DMS53 (cell line): ENCODE measurements around the gene BICD1.
"Not testable (repeated sequence)": the region's sequence is repeated elsewhere in the genome, so short reads cannot be mapped to it uniquely, and the experiment has no call there.

Experiments
- DNase-seq: peaks from one replicate; lab custom pipeline; 2025; lab: John Stamatoyannopoulos, UW

BICD1 gene

DNA sequence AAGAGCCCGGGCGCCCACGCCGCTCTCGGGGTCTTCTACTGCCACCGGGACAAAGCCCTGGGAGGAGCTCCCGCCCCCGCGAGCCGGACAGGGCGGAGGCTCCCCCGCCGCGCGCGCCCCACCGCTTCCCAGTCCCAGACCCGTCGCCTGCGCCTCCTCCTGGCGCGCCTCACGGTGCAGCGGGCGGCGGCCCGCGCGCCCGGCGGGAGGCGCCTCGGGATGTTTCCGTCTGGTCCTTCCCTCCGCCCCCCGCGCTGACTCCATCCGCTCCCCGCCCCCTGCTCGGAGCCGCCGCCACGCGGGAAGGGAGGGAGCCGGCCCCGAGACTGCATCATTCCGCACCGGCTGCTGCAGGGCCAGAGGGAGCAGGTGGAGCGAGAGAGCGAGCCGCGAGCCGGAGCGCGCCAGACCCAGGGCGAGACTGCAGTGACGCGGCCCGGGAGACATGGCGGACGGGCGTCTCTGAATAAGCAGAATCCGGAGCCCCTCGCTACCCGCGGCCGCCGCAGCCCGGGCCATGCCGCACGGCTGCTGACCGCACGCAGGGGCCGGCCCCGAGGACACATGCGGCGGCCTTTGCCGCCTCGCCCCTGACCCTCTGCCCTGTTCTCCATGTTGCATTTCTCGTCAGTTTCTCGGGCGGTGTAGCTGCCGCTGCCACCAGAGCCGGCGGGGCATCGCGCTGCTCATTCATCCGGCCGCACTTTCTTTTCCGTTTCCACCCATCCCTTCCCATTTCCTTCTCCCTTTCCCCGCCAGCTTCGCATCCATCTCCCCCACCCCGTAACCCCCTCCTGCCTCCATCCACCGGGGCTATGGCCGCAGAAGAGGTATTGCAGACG, at the start of gene BICD1:
Gene BICD1 (plus strand): TSS at position 331 of the 842 bp plus-strand sequence. CDS start 485 bp downstream, at position 816.
- peak; percentile 98 for DNase-seq

DNA sequence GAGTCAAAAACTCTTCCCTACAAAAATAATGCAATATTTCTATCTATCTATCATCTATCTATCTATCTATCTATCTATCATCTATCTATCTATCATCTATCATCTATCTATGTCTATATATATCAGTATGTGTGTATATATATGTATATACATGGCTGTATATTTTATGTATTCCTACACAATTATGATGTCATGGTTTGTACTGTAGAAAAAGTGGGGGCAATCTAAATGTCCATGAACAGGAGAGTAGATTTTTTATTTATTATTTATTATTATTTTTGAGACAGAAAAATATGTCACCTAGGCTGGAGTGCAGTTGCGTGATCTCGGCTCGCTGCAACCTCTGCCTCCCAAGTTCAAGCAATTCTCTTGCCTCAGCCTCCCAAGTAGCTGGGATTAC, 45.6 kb upstream of the BICD1 start:
- DNase-seq = no peak

DNA sequence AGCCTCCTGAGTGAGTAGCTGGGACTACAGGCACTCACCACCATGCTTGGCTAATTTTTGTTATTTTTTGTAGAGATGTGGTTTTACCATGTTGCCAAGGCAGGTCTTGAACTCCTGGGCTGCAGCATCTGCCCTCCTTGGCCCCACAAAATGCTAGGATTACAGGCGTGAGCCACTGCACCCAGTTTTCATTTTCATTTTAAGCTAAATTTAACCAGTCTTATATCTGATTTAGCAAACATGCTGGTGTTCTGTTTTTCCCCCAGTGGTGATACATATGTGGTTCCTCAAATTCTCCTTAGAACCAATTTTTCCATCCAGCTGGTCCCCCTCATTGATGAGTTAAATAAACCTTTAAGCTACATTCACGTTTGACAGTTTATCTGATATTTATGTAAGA, 43.8 kb upstream of the BICD1 start:
- DNase-seq = no peak

- no peak for DNase-seq
Observed at GRCh38 chr12:32063796-32064195, 42.9 kb upstream of the BICD1 start.

GRCh38 chr12:32066206-32066605, 40.4 kb upstream of the BICD1 start:
- DNase-seq = no peak

- DNase-seq = peak; percentile 91
Observed at GRCh38 chr12:32069071-32069470, 37.6 kb upstream of the BICD1 start.

- peak; percentile 39 for DNase-seq
Observed at GRCh38 chr12:32069731-32070130, 36.9 kb upstream of the BICD1 start.

DNA sequence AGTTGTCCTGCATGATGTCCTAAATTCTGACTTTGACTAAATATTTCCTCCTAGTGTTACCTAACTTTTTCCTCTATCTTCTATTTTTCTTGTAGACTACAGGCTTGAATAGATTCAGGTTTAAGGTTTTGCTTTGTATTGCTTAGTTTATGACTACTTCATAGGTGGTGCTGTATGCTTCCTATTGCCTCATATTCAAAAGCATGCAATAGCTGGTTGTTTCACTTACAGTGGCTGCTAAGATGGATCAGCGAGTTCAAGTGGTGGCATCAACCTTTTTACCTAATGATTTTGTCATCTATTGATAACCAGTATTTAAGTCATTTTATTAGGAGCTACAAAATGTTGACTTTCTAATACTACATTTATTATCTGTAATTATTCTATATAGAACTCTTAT, 36.3 kb upstream of the BICD1 start:
- peak; percentile 41 for DNase-seq

- no peak for DNase-seq
Observed at GRCh38 chr12:32072102-32072501, 34.5 kb upstream of the BICD1 start.

DNA sequence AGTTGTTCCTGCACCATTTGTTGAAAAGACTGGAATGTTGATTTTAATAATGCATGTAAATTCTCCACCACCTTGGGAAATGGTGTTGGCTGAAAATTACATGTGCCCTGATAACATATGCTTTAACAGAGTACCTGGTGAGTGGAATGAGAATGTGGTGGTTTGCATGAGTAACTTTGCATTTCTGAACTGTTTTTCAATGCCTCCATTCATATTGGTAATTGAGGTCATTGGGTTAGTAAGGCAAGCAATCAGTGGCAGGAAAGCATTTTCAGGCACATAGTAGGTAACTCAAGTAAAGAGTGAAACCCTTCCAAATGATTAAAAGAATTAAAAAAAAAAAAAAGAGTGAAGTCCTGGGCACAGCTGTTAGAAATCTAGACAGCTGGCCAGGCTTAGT, 32.2 kb upstream of the BICD1 start:
- DNase-seq = no peak

- no peak for DNase-seq
Observed at GRCh38 chr12:32076941-32077340, 29.7 kb upstream of the BICD1 start.

DNA sequence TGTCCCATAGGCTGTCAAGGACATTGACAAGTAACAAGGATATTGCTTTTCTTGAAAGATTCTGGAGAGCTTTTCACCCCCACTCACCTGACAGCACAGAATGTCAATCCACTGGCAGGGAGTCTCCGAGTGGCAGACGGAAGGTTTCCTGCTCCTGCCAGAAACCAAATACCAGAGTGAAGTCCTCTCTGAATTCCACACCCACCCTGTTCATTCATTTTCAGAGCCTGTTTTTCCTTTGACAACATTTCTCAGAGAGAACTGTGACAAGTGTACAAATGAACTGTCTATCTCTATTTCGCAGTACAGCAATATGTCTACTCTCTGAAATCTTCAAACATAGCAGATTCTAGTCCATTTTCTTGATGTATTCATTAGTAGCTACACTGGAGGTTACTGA, 26.2 kb upstream of the BICD1 start:
- no peak for DNase-seq

DNA sequence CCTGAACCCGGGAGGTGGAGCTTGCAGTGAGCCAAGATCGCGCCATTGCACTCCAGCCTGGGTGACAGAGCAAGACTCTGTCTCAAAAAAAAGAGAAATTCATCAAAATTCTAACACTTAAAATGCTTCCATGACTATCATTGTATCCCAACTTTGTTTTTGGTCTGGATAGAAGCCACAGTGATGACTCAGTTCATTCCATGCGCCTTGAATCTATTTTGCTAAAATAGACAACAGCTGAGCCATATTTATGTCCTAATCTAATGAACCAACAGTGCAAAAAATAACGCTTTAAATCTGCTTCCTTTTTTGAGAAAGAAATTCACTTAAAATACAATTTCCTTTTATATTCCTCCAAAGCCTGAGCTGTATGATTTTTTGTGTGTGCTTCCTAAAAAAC, 23.2 kb upstream of the BICD1 start:
- DNase-seq = no peak

DNA sequence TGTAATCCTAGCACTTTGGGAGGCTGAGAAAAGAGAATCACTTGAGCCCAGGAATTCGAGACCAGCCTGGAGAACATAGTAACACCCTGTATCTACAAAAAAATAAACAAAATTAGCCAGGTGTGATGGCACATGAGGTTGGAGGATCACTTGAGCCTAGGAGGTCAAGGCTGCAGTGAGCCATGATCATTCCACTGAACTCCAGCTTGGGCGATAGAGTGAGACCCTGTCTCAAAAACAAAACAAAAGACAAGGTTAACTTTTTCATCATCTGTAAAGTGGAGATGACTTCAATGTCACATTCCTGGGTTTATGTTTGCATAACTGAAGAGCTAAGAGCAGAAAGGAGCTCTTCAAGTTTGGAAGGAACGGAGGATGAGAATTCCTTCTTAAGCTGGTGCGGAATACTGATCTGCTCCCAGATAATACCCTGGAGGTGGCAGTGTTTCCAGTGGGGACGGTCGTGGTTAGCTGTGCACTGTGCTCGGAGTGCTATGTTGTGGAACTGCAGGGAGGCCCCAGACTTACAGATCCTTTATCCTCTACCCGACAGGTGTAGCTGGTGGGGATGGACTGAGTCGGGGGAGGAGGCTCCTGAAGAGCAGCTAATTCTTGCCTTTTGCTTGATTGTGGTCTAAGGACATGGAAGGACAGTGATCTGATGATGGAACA, 22.5 kb upstream of the BICD1 start:
- DNase-seq = no peak

- peak; percentile 36 for DNase-seq
Observed at GRCh38 chr12:32084753-32085152, 21.9 kb upstream of the BICD1 start.

DNA sequence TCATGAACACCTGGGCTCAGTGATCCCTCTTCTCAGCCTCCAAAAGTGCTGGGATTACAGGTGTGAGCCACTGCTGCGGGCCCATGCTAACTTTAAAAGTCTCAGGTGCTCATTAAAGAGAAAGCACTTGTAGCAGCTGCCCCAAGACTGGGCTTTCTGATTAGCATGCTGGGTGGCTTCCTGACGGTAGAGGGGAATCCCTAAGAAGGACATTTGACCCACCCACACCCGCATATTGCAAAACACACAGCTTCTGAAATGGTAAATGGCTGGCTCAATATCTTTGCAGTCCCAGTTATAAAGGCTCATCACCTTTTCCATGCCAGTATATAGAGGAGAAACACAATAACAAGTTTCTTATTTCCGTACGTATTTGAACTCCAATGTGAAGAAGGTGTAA, 19.3 kb upstream of the BICD1 start:
- no peak for DNase-seq

- no peak for DNase-seq
Observed at GRCh38 chr12:32089156-32089555, 17.5 kb upstream of the BICD1 start.

- DNase-seq = no peak
Observed at GRCh38 chr12:32089586-32089985, 17.1 kb upstream of the BICD1 start.

- DNase-seq = no peak
Observed at GRCh38 chr12:32091696-32092095, 15.0 kb upstream of the BICD1 start.

DNA sequence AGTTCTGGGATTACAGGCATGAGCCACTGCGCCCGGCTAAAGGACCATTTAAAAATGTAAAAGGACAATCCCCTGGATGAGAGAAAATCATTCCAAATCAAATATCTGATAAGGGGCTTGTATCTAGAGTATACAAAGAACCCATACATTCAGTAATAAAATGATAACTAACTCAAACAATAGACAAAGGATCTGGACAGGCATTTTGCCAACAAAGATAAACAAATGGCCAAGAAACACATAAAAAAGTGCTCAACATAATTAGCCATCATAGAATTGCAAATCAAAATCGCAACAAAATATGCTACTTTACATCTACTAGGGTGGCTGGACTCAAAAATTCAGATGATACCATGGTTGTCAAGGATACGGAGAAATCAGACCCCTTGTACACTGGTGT, 8.5 kb upstream of the BICD1 start:
- DNase-seq = no peak

DNA sequence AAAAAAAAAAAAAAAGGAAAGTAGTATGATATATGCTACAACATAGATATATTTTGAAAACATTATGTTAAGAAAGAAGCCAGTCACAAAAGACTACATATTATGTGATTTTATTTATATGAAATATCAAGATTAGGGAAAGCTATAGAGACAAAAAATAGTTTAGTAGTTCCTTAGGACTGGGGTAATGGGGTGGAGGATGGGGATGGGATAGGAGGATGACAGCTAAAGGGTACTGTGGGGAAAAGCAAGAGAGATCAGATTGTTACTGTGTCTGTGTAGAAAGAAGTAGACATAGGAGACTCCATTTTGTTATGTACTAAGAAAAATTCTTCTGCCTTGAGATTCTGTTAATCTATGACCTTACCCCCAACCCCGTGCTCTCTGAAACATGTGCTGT, 7.4 kb upstream of the BICD1 start:
- not testable (repeated sequence) for DNase-seq

- DNase-seq = no peak
Observed at GRCh38 chr12:32100361-32100760, 6.3 kb upstream of the BICD1 start.

DNA sequence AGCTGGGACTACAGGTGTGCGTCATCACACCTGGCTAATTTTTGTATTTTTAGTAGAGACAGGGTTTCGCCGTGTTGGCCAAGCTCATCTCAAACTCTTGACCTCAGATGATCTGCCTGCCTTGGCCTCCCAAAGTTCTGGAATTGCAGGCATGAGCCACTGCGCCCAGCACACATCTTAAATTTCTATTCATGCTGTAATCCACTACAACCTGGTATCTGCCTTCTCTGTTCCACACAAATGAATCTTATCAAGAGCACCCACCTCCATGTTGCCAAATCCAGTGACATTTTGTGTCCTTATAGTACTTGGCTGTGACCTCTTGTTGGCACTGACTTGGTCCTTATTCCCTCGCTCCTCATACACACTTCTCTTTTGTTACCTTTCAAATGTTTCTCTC, 5.8 kb upstream of the BICD1 start:
- no peak for DNase-seq

DNA sequence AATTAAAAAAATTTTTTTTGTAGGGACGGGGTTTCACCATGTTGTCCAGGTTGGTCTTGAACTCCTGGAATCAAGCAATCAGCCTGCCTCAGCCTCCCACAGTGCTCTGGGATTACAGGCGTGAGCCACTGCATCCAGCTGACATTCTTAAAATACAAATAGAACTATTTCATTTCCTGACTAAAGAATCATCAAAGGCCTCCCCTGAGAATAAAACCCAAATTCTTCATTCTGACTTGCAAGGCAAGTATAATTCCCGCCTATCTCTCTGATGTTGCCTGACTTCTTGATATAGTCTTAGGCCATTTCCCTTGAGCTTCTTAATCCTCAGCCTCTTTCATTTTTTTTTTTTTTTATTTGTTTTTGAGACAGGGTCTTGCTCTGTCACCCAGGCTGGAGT, 4.4 kb upstream of the BICD1 start:
- no peak for DNase-seq
